ENCODE data around the gene DAG1. TPM values are rescaled to one million over a fixed set of nuclear protein-coding genes. Genes with fewer than 3 reads are reported as not detected.

DAG1 gene
- polyA plus RNA-seq, 1 experiment: 144 TPM

DNA sequence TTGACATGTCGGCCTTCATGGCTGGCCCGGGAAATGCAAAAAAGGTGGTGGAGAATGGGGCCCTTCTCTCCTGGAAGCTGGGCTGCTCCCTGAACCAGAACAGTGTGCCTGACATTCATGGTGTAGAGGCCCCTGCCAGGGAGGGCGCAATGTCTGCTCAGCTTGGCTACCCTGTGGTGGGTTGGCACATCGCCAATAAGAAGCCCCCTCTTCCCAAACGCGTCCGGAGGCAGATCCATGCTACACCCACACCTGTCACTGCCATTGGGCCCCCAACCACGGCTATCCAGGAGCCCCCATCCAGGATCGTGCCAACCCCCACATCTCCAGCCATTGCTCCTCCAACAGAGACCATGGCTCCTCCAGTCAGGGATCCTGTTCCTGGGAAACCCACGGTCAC lies 61.2 kb downstream of the DAG1 start:
- Histone ChIP-seq H3K27me3 (ENCODE audit: control insufficient read depth, insufficient read depth, low read length) (no peaks in the 10 kb centered on the region), H3K4me3 (ENCODE audit: low read depth, low read length) (no peak overlapping the region), H3K36me3 (ENCODE audit: control insufficient read depth, insufficient read depth, low read length) (peaks cover 20% of the 10 kb centered on the region)
- DNase-seq (ENCODE audit: low read depth): no peak
- ChIA-PET POLR2A (no interaction called here), CTCF (interaction anchor here (0.5 to 1.2 kb wide), 2 partner anchors 8 to 440 kb away, joined by 3 to 8 read pairs; no protein-coding TSS in a partner anchor)
- TF ChIP-seq, protein P1, sequence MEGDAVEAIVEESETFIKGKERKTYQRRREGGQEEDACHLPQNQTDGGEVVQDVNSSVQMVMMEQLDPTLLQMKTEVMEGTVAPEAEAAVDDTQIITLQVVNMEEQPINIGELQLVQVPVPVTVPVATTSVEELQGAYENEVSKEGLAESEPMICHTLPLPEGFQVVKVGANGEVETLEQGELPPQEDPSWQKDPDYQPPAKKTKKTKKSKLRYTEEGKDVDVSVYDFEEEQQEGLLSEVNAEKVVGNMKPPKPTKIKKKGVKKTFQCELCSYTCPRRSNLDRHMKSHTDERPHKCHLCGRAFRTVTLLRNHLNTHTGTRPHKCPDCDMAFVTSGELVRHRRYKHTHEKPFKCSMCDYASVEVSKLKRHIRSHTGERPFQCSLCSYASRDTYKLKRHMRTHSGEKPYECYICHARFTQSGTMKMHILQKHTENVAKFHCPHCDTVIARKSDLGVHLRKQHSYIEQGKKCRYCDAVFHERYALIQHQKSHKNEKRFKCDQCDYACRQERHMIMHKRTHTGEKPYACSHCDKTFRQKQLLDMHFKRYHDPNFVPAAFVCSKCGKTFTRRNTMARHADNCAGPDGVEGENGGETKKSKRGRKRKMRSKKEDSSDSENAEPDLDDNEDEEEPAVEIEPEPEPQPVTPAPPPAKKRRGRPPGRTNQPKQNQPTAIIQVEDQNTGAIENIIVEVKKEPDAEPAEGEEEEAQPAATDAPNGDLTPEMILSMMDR (IDR thresholded peaks at IDR 0.05; ENCODE audit: insufficient read depth, low read depth, low read length): no peak

DNA sequence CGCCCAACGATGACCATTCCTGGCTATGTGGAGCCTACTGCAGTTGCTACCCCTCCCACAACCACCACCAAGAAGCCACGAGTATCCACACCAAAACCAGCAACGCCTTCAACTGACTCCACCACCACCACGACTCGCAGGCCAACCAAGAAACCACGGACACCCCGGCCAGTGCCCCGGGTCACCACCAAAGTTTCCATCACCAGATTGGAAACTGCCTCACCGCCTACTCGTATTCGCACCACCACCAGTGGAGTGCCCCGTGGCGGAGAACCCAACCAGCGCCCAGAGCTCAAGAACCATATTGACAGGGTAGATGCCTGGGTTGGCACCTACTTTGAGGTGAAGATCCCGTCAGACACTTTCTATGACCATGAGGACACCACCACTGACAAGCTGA lies 61.6 kb downstream of the DAG1 start:
- Histone ChIP-seq H3K36me3 (ENCODE audit: control insufficient read depth, insufficient read depth, low read length) (peaks cover 20% of the 10 kb centered on the region), H3K27me3 (ENCODE audit: control insufficient read depth, insufficient read depth, low read length) (no peaks in the 10 kb centered on the region), H3K4me3 (ENCODE audit: low read depth, low read length) (no peak overlapping the region)
- TF ChIP-seq, protein P1 (IDR thresholded peaks at IDR 0.05; ENCODE audit: insufficient read depth, low read depth, low read length): no peak
- CTCF ChIA-PET: interaction anchor here (0.5 to 1.2 kb wide), 2 partner anchors 8 to 440 kb away, joined by 3 to 8 read pairs; no protein-coding TSS in a partner anchor
- DNase-seq (ENCODE audit: low read depth): no peak
- POLR2A ChIA-PET: no interaction called here

DNA sequence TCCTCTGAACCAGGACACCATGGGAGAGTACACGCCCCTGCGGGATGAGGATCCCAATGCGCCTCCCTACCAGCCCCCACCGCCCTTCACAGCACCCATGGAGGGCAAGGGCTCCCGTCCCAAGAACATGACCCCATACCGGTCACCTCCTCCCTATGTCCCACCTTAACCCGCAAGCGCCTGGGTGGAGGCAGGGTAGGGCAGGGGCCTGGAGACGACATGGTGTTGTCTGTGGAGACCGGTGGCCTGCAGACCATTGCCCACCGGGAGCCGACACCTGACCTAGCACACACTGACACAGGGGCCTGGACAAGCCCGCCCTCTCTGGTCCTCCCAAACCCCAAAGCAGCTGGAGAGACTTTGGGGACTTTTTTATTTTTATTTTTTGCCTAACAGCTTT lies 63.0 kb downstream of the DAG1 start:
- Histone ChIP-seq H3K4me3 (ENCODE audit: low read depth, low read length) (no peak overlapping the region), H3K36me3 (ENCODE audit: control insufficient read depth, insufficient read depth, low read length) (peaks cover 20% of the 10 kb centered on the region)
- no peak for DNase-seq (ENCODE audit: low read depth)

DNA sequence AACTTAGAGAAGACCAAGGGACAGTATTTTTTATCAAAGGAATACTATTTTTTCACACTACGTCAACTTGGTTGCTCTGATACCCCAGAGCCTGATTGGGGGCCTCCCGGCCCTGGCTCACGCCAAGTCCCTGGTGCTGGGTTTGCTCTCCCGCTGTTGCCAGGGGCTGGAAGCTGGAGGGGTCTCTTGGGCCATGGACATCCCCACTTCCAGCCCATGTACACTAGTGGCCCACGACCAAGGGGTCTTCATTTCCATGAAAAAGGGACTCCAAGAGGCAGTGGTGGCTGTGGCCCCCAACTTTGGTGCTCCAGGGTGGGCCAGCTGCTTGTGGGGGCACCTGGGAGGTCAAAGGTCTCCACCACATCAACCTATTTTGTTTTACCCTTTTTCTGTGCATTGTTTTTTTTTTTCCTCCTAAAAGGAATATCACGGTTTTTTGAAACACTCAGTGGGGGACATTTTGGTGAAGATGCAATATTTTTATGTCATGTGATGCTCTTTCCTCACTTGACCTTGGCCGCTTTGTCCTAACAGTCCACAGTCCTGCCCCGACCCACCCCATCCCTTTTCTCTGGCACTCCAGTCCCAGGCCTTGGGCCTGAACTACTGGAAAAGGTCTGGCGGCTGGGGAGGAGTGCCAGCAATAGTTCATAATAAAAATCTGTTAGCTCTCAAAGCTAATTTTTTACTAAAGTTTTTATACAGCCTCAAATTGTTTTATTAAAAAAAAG lies 63.9 kb downstream of the DAG1 start:
- CTCF ChIA-PET: interaction anchor here (0.9 kb wide), 2 partner anchors 12 to 177 kb away, joined by 3 read pairs; no protein-coding TSS in a partner anchor
- POLR2A ChIA-PET: no interaction called here
- Histone ChIP-seq H3K4me3 (ENCODE audit: low read depth, low read length) (no peak overlapping the region), H3K27me3 (ENCODE audit: control insufficient read depth, insufficient read depth, low read length) (no peaks in the 10 kb centered on the region), H3K36me3 (ENCODE audit: control insufficient read depth, insufficient read depth, low read length) (peaks cover 20% of the 10 kb centered on the region)
- DNase-seq (ENCODE audit: low read depth): no peak
- TF ChIP-seq, protein P1 (IDR thresholded peaks at IDR 0.05; ENCODE audit: insufficient read depth, low read depth, low read length): no peak

More for the DNA sequence above, 63.0 kb downstream of the DAG1 start:
- H3K27me3 ChIP-seq (ENCODE audit: control insufficient read depth, insufficient read depth, low read length): no peaks in the 10 kb centered on the region
- ChIA-PET POLR2A (no interaction called here), CTCF (no interaction called here)
- TF ChIP-seq, protein P1 (IDR thresholded peaks at IDR 0.05; ENCODE audit: insufficient read depth, low read depth, low read length): no peak

DNA sequence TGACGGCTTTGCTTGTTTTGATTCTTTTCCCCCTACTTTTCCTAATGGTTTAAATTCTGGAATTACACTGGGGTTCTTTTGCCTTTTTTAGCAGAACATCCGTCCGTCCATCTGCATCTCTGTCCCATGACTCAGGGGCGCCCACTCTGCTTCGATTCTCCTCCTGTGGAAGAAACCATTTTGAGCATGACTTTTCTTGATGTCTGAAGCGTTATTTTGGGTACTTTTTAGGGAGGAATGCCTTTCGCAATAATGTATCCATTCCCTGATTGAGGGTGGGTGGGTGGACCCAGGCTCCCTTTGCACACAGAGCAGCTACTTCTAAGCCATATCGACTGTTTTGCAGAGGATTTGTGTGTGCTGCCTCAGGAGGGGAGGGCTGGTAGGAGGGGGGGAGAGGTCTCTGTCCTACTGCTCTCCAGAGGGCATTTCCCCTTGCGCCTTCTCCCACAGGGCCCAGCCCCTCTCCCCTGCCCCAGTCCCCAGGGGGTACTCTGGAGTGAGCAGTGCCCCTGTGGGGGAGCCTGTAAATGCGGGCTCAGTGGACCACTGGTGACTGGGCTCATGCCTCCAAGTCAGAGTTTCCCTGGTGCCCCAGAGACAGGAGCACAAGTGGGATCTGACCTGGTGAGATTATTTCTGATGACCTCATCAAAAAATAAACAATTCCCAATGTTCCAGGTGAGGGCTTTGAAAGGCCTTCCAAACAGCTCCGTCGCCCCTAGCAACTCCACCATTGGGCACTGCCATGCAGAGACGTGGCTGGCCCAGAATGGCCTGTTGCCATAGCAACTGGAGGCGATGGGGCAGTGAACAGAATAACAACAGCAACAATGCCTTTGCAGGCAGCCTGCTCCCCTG lies 64.7 kb downstream of the DAG1 start:
- CTCF ChIA-PET: interaction anchor here (0.9 to 8.3 kb wide), 4 partner anchors 12 to 176 kb away, joined by 3 to 152 read pairs (median 3); no protein-coding TSS in a partner anchor
- TF ChIP-seq, protein P1 (IDR thresholded peaks at IDR 0.05; ENCODE audit: insufficient read depth, low read depth, low read length): no peak
- Histone ChIP-seq H3K36me3 (ENCODE audit: control insufficient read depth, insufficient read depth, low read length) (peaks cover 20% of the 10 kb centered on the region), H3K4me3 (ENCODE audit: low read depth, low read length) (no peak overlapping the region), H3K27me3 (ENCODE audit: control insufficient read depth, insufficient read depth, low read length) (no peaks in the 10 kb centered on the region)
- POLR2A ChIA-PET: no interaction called here
- DNase-seq (ENCODE audit: low read depth): no peak
